Stimulated activated CD4-positive, alpha-beta T cell treated with anti-CD3 and anti-CD28 coated beads, Interleukin-2, amount 100 ng/mL, for 4 hours (primary cell): ENCODE data around the gene ARHGAP33.
"Not testable (repeated sequence)": the region's sequence is repeated elsewhere in the genome, so short reads cannot be mapped to it uniquely, and the experiment has no call there.

Experiments used
- DNase-seq: peaks from one replicate; pipeline ENCODE4 v3.0.0-alpha.2; 2020; ENCODE audit warnings: low read depth

ARHGAP33 gene

GRCh38 chr19:35833972-35834371 lies 58.6 kb downstream of the ARHGAP33 start:
- DNase-seq: no peak

GRCh38 chr19:35836096-35836495 lies 60.7 kb downstream of the ARHGAP33 start:
- not testable (repeated sequence) for DNase-seq
